ENCODE results near the gene PRKCZ. TPM values are rescaled to one million over a fixed set of nuclear protein-coding genes. Genes with fewer than 3 reads are reported as not detected.
"Not testable (repeated sequence)": the region's sequence is repeated elsewhere in the genome, so short reads cannot be mapped to it uniquely, and the experiment has no call there.

The PRKCZ gene
- total RNA-seq, 2 experiments from 2014 or later, result 6.8 to 7.0 TPM

GRCh38 chr1:2087766-2088165 lies 37.6 kb downstream of the PRKCZ start:
- no peaks in the 10 kb centered on the region for H3K9me3 Mint-ChIP-seq
- no peaks in the 10 kb centered on the region for H3K36me3 Mint-ChIP-seq (ENCODE audit: low read depth)
- peaks cover 3% of the 10 kb centered on the region for H3K4me1 Mint-ChIP-seq (ENCODE audit: low read depth)
- no peak overlapping the region for H3K27ac Mint-ChIP-seq
- CTCF ChIA-PET, result no interaction called here
- H3K4me3 Mint-ChIP-seq, result no peak overlapping the region
- no peak for DNase-seq
- intact Hi-C loops (cut with micrococcal nuclease), result no loop called here
- H3K27me3 Mint-ChIP-seq (ENCODE audit: low read depth), result no peaks in the 10 kb centered on the region

GRCh38 chr1:2088458-2088857 lies 38.2 kb downstream of the PRKCZ start:
- intact Hi-C loops (cut with micrococcal nuclease), result no loop called here
- no peak overlapping the region for H3K27ac Mint-ChIP-seq
- CTCF ChIA-PET, result interaction anchor here (3.0 kb wide), 1 partner anchor 51 kb away, joined by 11 read pairs; no protein-coding TSS in a partner anchor
- DNase-seq, result no peak
- H3K27me3 Mint-ChIP-seq (ENCODE audit: low read depth), result no peaks in the 10 kb centered on the region
- no peaks in the 10 kb centered on the region for H3K9me3 Mint-ChIP-seq
- H3K4me1 Mint-ChIP-seq (ENCODE audit: low read depth), result peaks cover 3% of the 10 kb centered on the region
- no peak overlapping the region for H3K4me3 Mint-ChIP-seq
- H3K36me3 Mint-ChIP-seq (ENCODE audit: low read depth), result no peaks in the 10 kb centered on the region

DNA sequence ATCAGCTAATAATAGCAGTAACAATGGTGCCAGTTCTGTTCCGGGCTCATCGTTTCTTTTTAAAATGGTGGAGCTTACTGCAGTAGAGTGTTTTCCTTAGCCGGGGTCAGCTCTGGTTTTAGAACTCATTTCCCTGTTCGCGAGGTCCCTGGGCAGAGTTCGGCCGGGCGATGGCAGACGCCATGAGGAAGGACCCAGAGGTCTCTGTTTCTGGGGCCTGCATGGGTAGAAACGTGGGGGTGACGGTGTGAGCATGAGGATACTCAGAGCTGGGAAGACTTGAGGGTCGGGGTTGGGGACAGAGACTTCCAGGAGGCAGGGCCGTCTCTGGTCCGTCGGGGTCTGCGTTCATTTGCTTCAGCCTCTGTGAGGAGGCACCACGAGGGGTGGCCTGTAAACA lies 38.8 kb downstream of the PRKCZ start:
- Mint-ChIP-seq H3K27ac (no peak overlapping the region), H3K4me3 (no peak overlapping the region), H3K9me3 (no peaks in the 10 kb centered on the region), H3K27me3 (ENCODE audit: low read depth) (no peaks in the 10 kb centered on the region), H3K36me3 (ENCODE audit: low read depth) (no peaks in the 10 kb centered on the region), H3K4me1 (ENCODE audit: low read depth) (peaks cover 3% of the 10 kb centered on the region)
- no peak for DNase-seq
- intact Hi-C loops (cut with micrococcal nuclease), result no loop called here
- CTCF ChIA-PET, result interaction anchor here (3.0 kb wide), 1 partner anchor 51 kb away, joined by 11 read pairs; no protein-coding TSS in a partner anchor

- Mint-ChIP-seq H3K4me1 (ENCODE audit: low read depth) (peaks cover 3% of the 10 kb centered on the region), H3K9me3 (no peaks in the 10 kb centered on the region), H3K27ac (no peak overlapping the region), H3K36me3 (ENCODE audit: low read depth) (no peaks in the 10 kb centered on the region), H3K27me3 (ENCODE audit: low read depth) (no peaks in the 10 kb centered on the region), H3K4me3 (no peak overlapping the region)
- no peak for DNase-seq
- CTCF ChIA-PET, result interaction anchor here (1.0 to 3.0 kb wide), 3 partner anchors 24 to 84 kb away, joined by 3 to 11 read pairs (median 9); no protein-coding TSS in a partner anchor
- intact Hi-C loops (cut with micrococcal nuclease), result no loop called here
Observed at GRCh38 chr1:2090216-2090890, 40.1 kb downstream of the PRKCZ start.

- Mint-ChIP-seq H3K9me3 (no peaks in the 10 kb centered on the region), H3K27me3 (ENCODE audit: low read depth) (no peaks in the 10 kb centered on the region), H3K4me3 (no peak overlapping the region), H3K27ac (no peak overlapping the region), H3K36me3 (ENCODE audit: low read depth) (no peaks in the 10 kb centered on the region), H3K4me1 (ENCODE audit: low read depth) (peaks cover 3% of the 10 kb centered on the region)
- intact Hi-C loops (cut with micrococcal nuclease), result loop anchor here (1.0 kb wide), 2 partner anchors 48 to 82 kb away; no protein-coding TSS in a partner anchor
- CTCF ChIA-PET, result interaction anchor here (0.6 to 1.6 kb wide), 7 partner anchors 14 to 287 kb away, joined by 3 to 10 read pairs (median 3); no protein-coding TSS in a partner anchor
- DNase-seq, result peak; percentile 67
Observed at GRCh38 chr1:2091611-2092604, 41.7 kb downstream of the PRKCZ start.

DNA sequence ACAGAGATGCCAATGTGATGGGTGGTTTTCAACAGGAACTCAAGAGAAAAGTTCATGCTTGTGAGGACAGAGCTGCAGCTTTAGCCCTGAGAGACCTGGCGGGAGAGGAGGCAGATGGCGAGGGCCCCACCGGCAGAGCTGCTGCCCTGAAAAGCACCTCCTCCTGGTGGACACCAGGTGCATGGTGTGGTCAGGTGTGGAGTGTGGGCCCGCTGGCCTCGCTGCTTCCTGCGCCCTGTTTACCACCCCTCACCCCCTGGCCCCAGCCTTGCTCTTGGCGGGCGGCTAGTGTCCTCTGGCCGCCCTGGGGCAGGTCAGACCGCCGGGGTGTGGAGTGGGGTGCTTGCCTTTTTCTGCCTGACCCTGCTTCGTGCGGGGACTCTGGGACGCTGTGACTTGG lies 42.8 kb downstream of the PRKCZ start:
- Mint-ChIP-seq H3K4me1 (ENCODE audit: low read depth) (peaks cover 3% of the 10 kb centered on the region), H3K27ac (no peak overlapping the region), H3K9me3 (peaks cover 4% of the 10 kb centered on the region), H3K4me3 (no peak overlapping the region), H3K27me3 (ENCODE audit: low read depth) (no peaks in the 10 kb centered on the region), H3K36me3 (ENCODE audit: low read depth) (peaks cover 4% of the 10 kb centered on the region)
- intact Hi-C loops (cut with micrococcal nuclease), result no loop called here
- CTCF ChIA-PET, result interaction anchor here (0.8 to 1.6 kb wide), 5 partner anchors 21 to 286 kb away, joined by 3 to 10 read pairs (median 3); no protein-coding TSS in a partner anchor
- DNase-seq, result no peak

GRCh38 chr1:2093636-2094035 lies 43.4 kb downstream of the PRKCZ start:
- peaks cover 5% of the 10 kb centered on the region for H3K9me3 Mint-ChIP-seq
- intact Hi-C loops (cut with micrococcal nuclease), result no loop called here
- no peak overlapping the region for H3K27ac Mint-ChIP-seq
- peaks cover 3% of the 10 kb centered on the region for H3K4me1 Mint-ChIP-seq (ENCODE audit: low read depth)
- CTCF ChIA-PET, result interaction anchor here (1.6 kb wide), 1 partner anchor 285 kb away, joined by 3 read pairs; no protein-coding TSS in a partner anchor
- no peak overlapping the region for H3K4me3 Mint-ChIP-seq
- H3K27me3 Mint-ChIP-seq (ENCODE audit: low read depth), result no peaks in the 10 kb centered on the region
- H3K36me3 Mint-ChIP-seq (ENCODE audit: low read depth), result peaks cover 6% of the 10 kb centered on the region
- no peak for DNase-seq

GRCh38 chr1:2094269-2095158 lies 44.3 kb downstream of the PRKCZ start:
- DNase-seq; H3K9me3 Mint-ChIP-seq; intact Hi-C loops (cut with micrococcal nuclease); H3K4me3 Mint-ChIP-seq; H3K4me1 Mint-ChIP-seq (ENCODE audit: low read depth); CTCF ChIA-PET; H3K36me3 Mint-ChIP-seq (ENCODE audit: low read depth); H3K27ac Mint-ChIP-seq; H3K27me3 Mint-ChIP-seq (ENCODE audit: low read depth): not testable (repeated sequence)

DNA sequence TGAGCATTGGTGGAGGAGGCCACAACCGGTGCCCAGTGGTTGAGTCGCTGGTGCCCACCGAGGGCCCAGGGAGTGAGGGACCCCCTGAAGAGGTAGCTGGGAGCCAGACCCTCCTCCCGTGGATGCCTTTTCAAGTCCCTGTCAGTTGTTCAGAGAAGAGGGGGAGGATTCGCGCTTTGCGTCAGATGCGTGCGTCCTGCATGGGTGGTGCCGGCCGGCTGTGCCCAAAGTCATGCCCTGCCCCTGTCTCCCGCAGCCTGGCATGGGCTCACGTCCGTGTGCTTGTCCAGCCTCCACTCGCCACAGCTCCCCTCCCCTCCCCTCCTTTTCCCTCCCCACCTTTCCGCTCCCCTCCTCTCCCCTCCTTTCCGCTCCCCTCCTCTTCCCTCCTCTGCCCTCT lies 45.2 kb downstream of the PRKCZ start:
- Mint-ChIP-seq H3K4me3 (no peak overlapping the region), H3K27me3 (ENCODE audit: low read depth) (no peaks in the 10 kb centered on the region), H3K27ac (no peak overlapping the region), H3K36me3 (ENCODE audit: low read depth) (peaks cover 6% of the 10 kb centered on the region), H3K4me1 (ENCODE audit: low read depth) (peaks cover 3% of the 10 kb centered on the region), H3K9me3 (peaks cover 5% of the 10 kb centered on the region)
- CTCF ChIA-PET, result no interaction called here
- no peak for DNase-seq
- intact Hi-C loops (cut with micrococcal nuclease), result no loop called here

GRCh38 chr1:2095981-2096736 lies 45.9 kb downstream of the PRKCZ start:
- no peaks in the 10 kb centered on the region for H3K27me3 Mint-ChIP-seq (ENCODE audit: low read depth)
- H3K9me3 Mint-ChIP-seq, result peaks cover 5% of the 10 kb centered on the region
- H3K36me3 Mint-ChIP-seq (ENCODE audit: low read depth), result peaks cover 6% of the 10 kb centered on the region
- H3K27ac Mint-ChIP-seq, result no peak overlapping the region
- peaks cover 3% of the 10 kb centered on the region for H3K4me1 Mint-ChIP-seq (ENCODE audit: low read depth)
- CTCF ChIA-PET, result no interaction called here
- intact Hi-C loops (cut with micrococcal nuclease), result no loop called here
- H3K4me3 Mint-ChIP-seq, result no peak overlapping the region
- DNase-seq, result no peak

Data from activated naive CD4-positive, alpha-beta T cell treated with anti-CD3 and anti-CD28 coated beads for 36 hours (primary cell).